Subcutaneous adipose tissue (tissue), 4 donors: ENCODE data around the gene RIC1. TPM values are rescaled to one million over a fixed set of nuclear protein-coding genes. Genes with fewer than 3 reads are reported as not detected.

Source experiments
- CTCF ChIP-seq: fragments of 450-650 bp; IDR thresholded peaks from one replicate; pipeline ENCODE4 v1.5.1; 2016; ENCODE audit warnings: low read depth, mild to moderate bottlenecking, control low read depth, antibody characterized with exemption, moderate library complexity
- total RNA-seq, 4 donors: library from RNA; depleted of rRNA; stranded (reverse); fragments of >200 nt; gene quantifications; one replicate each; pipeline ENCODE4 v1.1.0, GENCODE V29; 2016

RIC1 gene
- total RNA-seq, 4 donors from 2014 or later: 38.5 to 52.8 (median 48.5) TPM

GRCh38 chr9:5592231-5592630 lies 36.7 kb upstream of the RIC1 start:
- no peak for TF ChIP-seq CTCF

GRCh38 chr9:5592904-5593303 lies 36.0 kb upstream of the RIC1 start:
- TF ChIP-seq CTCF: no peak

- no peak for TF ChIP-seq CTCF
Measured at GRCh38 chr9:5593904-5594303, 35.0 kb upstream of the RIC1 start.

- no peak for TF ChIP-seq CTCF
Measured at GRCh38 chr9:5596173-5596572, 32.7 kb upstream of the RIC1 start.

GRCh38 chr9:5608298-5609225 lies 20.3 kb upstream of the RIC1 start:
- no peak for TF ChIP-seq CTCF

DNA sequence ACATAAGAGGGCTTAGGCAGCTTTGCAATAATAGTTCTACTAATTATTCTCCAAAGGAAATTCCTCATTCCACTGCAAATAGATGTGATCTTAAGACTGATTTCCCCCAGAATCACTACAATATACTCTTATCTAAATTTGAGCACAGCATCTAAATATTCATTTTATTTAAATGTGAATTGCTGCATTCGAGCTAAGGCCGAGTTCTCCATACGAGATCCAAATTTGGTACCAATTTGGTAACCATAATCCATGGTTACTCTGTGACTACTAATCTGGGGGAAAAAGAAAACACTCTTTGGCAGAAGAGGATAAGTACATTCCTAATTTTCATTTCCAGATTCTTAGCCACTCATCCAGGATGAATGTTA lies 19.7 kb upstream of the RIC1 start:
- TF ChIP-seq CTCF: no peak

GRCh38 chr9:5610491-5610890 lies 18.4 kb upstream of the RIC1 start:
- no peak for TF ChIP-seq CTCF
